Measurements from ENCODE around the gene MASP1.

Gene MASP1

GRCh38 chr3:187266691-187267090 lies 24.8 kb downstream of the MASP1 start:
- DNase-seq (ENCODE audit: insufficient read length, low spot score) (no peak), FAIRE-seq (no peak)
- no peak for TF ChIP-seq CTCF (IDR thresholded peaks at IDR 0.05; ENCODE audit: insufficient read depth, missing control alignments)

- FAIRE-seq, result no peak
- no peak for DNase-seq (ENCODE audit: insufficient read length, low spot score)
- no peak for TF ChIP-seq CTCF (IDR thresholded peaks at IDR 0.05; ENCODE audit: insufficient read depth, missing control alignments)
Measured at GRCh38 chr3:187265461-187265955, 26.0 kb downstream of the MASP1 start.

GRCh38 chr3:187264911-187265310 lies 26.6 kb downstream of the MASP1 start:
- FAIRE-seq (no peak), DNase-seq (ENCODE audit: insufficient read length, low spot score) (no peak)
- TF ChIP-seq CTCF (IDR thresholded peaks at IDR 0.05; ENCODE audit: insufficient read depth, missing control alignments), result no peak

GRCh38 chr3:187264021-187264420 lies 27.5 kb downstream of the MASP1 start:
- no peak for FAIRE-seq
- DNase-seq (ENCODE audit: insufficient read length, low spot score), result no peak

GRCh38 chr3:187263270-187263669 lies 28.3 kb downstream of the MASP1 start:
- no peak for TF ChIP-seq CTCF (IDR thresholded peaks at IDR 0.05; ENCODE audit: insufficient read depth, missing control alignments)
- DNase-seq (ENCODE audit: insufficient read length, low spot score) (no peak), FAIRE-seq (no peak)

More at GRCh38 chr3:187264021-187264420, 27.5 kb downstream of the MASP1 start:
- TF ChIP-seq CTCF (IDR thresholded peaks at IDR 0.05; ENCODE audit: insufficient read depth, missing control alignments), result no peak

- TF ChIP-seq CTCF (IDR thresholded peaks at IDR 0.05; ENCODE audit: insufficient read depth, missing control alignments), result no peak
- FAIRE-seq, result no peak
- DNase-seq (ENCODE audit: insufficient read length, low spot score), result no peak
Measured at GRCh38 chr3:187262360-187262759, 29.2 kb downstream of the MASP1 start.

- DNase-seq (ENCODE audit: insufficient read length, low spot score) (no peak), FAIRE-seq (no peak)
- TF ChIP-seq CTCF (IDR thresholded peaks at IDR 0.05; ENCODE audit: insufficient read depth, missing control alignments), result no peak
Measured at GRCh38 chr3:187261541-187261969, 30.0 kb downstream of the MASP1 start.

Data from D721Med (cell line).